HEK293 (cell line): ENCODE data around the gene CPT1A.

ENCODE experiments used
- CTCF ChIA-PET: fragments of 350-600 bp; formaldehyde crosslinking; extraction: SDS; loops from one replicate; lab custom pipeline; 2021; ENCODE audit warnings: antibody characterized with exemption; lab: Yijun Ruan, JAX
- POLR2A ChIA-PET: fragments of 300-600 bp; formaldehyde crosslinking; extraction: SDS; loops from one replicate; lab custom pipeline; 2020; ENCODE audit warnings: antibody characterized with exemption, inconsistent platforms; lab: Yijun Ruan, JAX
- H3K27ac ChIP-seq: fragments of 200-500 bp; sonication (Bioruptor generic); 2 replicates; pipeline ENCODE4 v1.5.1; 2014; ENCODE audit warnings: low read depth, low read length, control low read depth, inconsistent platforms; ENCODE audit errors: extremely low read depth
- H3K36me3 ChIP-seq, 2 experiments: fragments of 200-500 bp in 1 of 2; sonication (Bioruptor generic) in 1 of 2; 1 replicate in 1 of 2; 2 replicates in 1 of 2; pipeline ENCODE4 v1.5.1; 2014 to 2017; ENCODE audit warnings: inconsistent platforms in 2 of 2, low read length in 2 of 2; ENCODE audit not compliant: control insufficient read depth in 2 of 2, insufficient read depth in 1 of 2
- H3K4me1 ChIP-seq: fragments of 200-500 bp; sonication (Bioruptor generic); 2 replicates; pipeline ENCODE4 v1.5.1; 2014; ENCODE audit warnings: mild to moderate bottlenecking, low read length, inconsistent platforms; ENCODE audit not compliant: control insufficient read depth, insufficient read depth
- H3K4me3 ChIP-seq: 2 replicates; pipeline ENCODE4 v1.5.1; 2011; ENCODE audit warnings: low read depth, mild to moderate bottlenecking, control low read depth, low read length, moderate library complexity
- H3K9me3 ChIP-seq: fragments of 200-500 bp; sonication (Bioruptor generic); 2 replicates; pipeline ENCODE4 v1.5.1; 2014; ENCODE audit warnings: low read depth, low read length, inconsistent platforms; ENCODE audit not compliant: control insufficient read depth, insufficient read depth
- GLI2 ChIP-seq: fragments of 450-650 bp; formaldehyde crosslinking; IDR thresholded peaks from 2 replicates; pipeline ENCODE4; 2017; ENCODE audit warnings: missing biosample characterization, missing genetic modification characterization, low read depth, borderline replicate concordance
- HOXD13 ChIP-seq: sonication (generic); formaldehyde crosslinking; IDR thresholded peaks from 2 replicates; pipeline ENCODE4 v1.8.0; 2022; ENCODE audit warnings: missing genetic modification reagents, borderline replicate concordance
- PRDM1 ChIP-seq: fragments of 450-650 bp; formaldehyde crosslinking; IDR thresholded peaks from 2 replicates; pipeline ENCODE4; 2016; ENCODE audit warnings: missing biosample characterization, missing genetic modification characterization
- SALL2 ChIP-seq: fragments of 450-650 bp; formaldehyde crosslinking; IDR thresholded peaks from 2 replicates; pipeline ENCODE4 v1.5.0; 2017; ENCODE audit warnings: missing biosample characterization, mild to moderate bottlenecking, missing genetic modification characterization, borderline replicate concordance
- SCRT1 ChIP-seq: fragments of 450-650 bp; formaldehyde crosslinking; IDR thresholded peaks from 2 replicates; pipeline ENCODE4 v1.5.1; 2016; ENCODE audit warnings: missing biosample characterization, missing genetic modification characterization, borderline replicate concordance
- SCRT2 ChIP-seq: fragments of 450-650 bp; formaldehyde crosslinking; IDR thresholded peaks from 2 replicates; pipeline ENCODE4 v1.5.1; 2016; ENCODE audit warnings: missing biosample characterization, missing genetic modification characterization
- TSHZ1 ChIP-seq: fragments of 450-650 bp; formaldehyde crosslinking; IDR thresholded peaks from 2 replicates; pipeline ENCODE4 v1.5.1; 2016; ENCODE audit warnings: missing biosample characterization, missing genetic modification characterization, borderline replicate concordance
- ZBTB20 ChIP-seq: fragments of 450-650 bp; formaldehyde crosslinking; IDR thresholded peaks from 2 replicates; pipeline ENCODE4 v1.5.1; 2016; ENCODE audit warnings: missing biosample characterization, missing genetic modification characterization
- ZFHX2 ChIP-seq: fragments of 450-650 bp; formaldehyde crosslinking; conservative IDR thresholded peaks from 2 replicates; pipeline ENCODE4 v1.5.1; 2016; ENCODE audit warnings: missing biosample characterization, missing genetic modification characterization
- ZNF155 ChIP-seq: fragments of 450-650 bp; formaldehyde crosslinking; IDR thresholded peaks from 2 replicates; pipeline ENCODE4 v1.5.1; 2016; ENCODE audit warnings: missing biosample characterization, missing genetic modification characterization
- ZNF18 ChIP-seq: fragments of 450-650 bp; formaldehyde crosslinking; IDR thresholded peaks from 2 replicates; pipeline ENCODE4 v1.5.1; 2016; ENCODE audit warnings: missing biosample characterization, missing genetic modification characterization
- ZNF239 ChIP-seq: fragments of 450-650 bp; formaldehyde crosslinking; IDR thresholded peaks from 2 replicates; pipeline ENCODE4 v1.5.1; 2016; ENCODE audit warnings: missing biosample characterization, missing genetic modification characterization
- ZNF274 ChIP-seq, 2 experiments: fragments of 200-500 bp in 1 of 2; fragments of 450-650 bp in 1 of 2; sonication (Bioruptor generic) in 1 of 2; formaldehyde crosslinking in 1 of 2; IDR thresholded peaks; 2 replicates each; pipeline versions ENCODE4 v1.5.1 to v1.6.1; 2014 to 2016; ENCODE audit warnings: borderline replicate concordance in 1 of 2, inconsistent platforms in 1 of 2, low read length in 1 of 2, missing biosample characterization in 1 of 2, missing genetic modification characterization in 1 of 2
- ZNF37A ChIP-seq: fragments of 450-650 bp; IDR thresholded peaks from 2 replicates; pipeline ENCODE4 v1.5.1; 2018; ENCODE audit warnings: missing biosample characterization, missing genetic modification characterization
- ZNF416 ChIP-seq: fragments of 450-650 bp; formaldehyde crosslinking; IDR thresholded peaks from 2 replicates; pipeline ENCODE4 v1.5.1; 2016; ENCODE audit warnings: missing biosample characterization, missing genetic modification characterization
- ZNF548 ChIP-seq: fragments of 450-650 bp; formaldehyde crosslinking; IDR thresholded peaks from 2 replicates; pipeline ENCODE4 v1.5.1; 2016; ENCODE audit warnings: missing biosample characterization, missing genetic modification characterization
- ZNF561 ChIP-seq: fragments of 450-650 bp; IDR thresholded peaks from 2 replicates; pipeline ENCODE4 v1.5.1; 2018; ENCODE audit warnings: missing biosample characterization, missing genetic modification characterization, borderline replicate concordance
- TF ChIP-seq, protein P1 (sequence below): fragments of 450-650 bp; formaldehyde crosslinking; IDR thresholded peaks from 2 replicates; pipeline ENCODE4 v1.5.1; 2016; ENCODE audit warnings: missing biosample characterization, missing genetic modification characterization
- TF ChIP-seq, protein P2 (sequence below): fragments of 450-650 bp; formaldehyde crosslinking; IDR thresholded peaks from 2 replicates; pipeline ENCODE4 v1.5.1; 2016; ENCODE audit warnings: missing biosample characterization, missing genetic modification characterization

The CPT1A gene

DNA sequence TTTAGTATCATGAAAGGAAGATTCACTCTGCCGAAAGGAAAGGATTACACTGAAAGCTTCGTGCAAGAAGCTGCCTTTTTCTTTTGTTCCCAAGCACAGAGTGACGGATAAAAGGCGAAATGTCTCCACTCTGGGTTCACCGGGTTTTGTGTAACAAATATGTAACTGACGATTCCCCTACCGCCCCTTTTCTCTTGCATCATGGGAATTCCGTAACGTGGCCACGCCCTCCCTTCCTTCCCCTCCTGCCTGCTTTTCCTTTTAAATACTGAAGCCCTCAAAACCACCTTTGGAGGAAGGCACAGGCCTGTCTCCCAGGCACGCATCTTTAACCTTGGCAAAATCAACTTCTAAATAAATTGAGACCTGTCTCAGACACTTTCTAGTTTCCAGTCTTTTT, 74.0 kb downstream of the CPT1A start (continued):
- no peak for TF ChIP-seq TSHZ1 (tag by site-specific recombination)
- TF ChIP-seq ZNF416: no peak
- TF ChIP-seq SCRT2 (tag by site-specific recombination): no peak
- no peak for TF ChIP-seq ZNF548 (tag by site-specific recombination)

DNA sequence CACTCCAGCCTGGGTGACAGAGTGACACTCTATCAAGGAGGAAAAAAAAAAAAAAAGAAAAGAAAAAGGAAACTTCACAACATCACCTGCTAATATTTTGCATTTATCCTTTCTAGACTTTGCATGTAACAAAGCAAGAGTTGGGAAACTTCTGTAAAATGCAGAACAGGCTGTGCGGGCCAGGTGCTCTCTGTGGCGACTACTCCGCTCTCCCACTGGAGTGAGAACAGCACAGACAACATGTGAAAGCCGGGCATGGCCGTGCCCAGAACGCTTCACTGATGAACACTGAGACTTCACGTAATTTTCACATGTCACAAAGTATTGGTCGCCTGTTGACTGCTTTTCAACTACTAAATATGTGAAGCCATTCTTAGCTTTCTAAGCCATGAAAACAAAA, 74.9 kb downstream of the CPT1A start:
- H3K4me1 ChIP-seq: no peaks in the 10 kb centered on the region
- H3K36me3 ChIP-seq: peaks cover 0 to 31% of the 10 kb centered on the region in 2 experiments; a peak in 1 of 3 replicates
- no peak overlapping the region for H3K4me3 ChIP-seq
- no peak overlapping the region for H3K27ac ChIP-seq
- no peaks in the 10 kb centered on the region for H3K9me3 ChIP-seq
- ChIA-PET POLR2A (no interaction called here), CTCF (no interaction called here)
- TF ChIP-seq ZNF239 (tag by site-specific recombination) (no peak), ZNF18 (tag by site-specific recombination) (no peak), HOXD13 (no peak)
- TF ChIP-seq, protein P1, sequence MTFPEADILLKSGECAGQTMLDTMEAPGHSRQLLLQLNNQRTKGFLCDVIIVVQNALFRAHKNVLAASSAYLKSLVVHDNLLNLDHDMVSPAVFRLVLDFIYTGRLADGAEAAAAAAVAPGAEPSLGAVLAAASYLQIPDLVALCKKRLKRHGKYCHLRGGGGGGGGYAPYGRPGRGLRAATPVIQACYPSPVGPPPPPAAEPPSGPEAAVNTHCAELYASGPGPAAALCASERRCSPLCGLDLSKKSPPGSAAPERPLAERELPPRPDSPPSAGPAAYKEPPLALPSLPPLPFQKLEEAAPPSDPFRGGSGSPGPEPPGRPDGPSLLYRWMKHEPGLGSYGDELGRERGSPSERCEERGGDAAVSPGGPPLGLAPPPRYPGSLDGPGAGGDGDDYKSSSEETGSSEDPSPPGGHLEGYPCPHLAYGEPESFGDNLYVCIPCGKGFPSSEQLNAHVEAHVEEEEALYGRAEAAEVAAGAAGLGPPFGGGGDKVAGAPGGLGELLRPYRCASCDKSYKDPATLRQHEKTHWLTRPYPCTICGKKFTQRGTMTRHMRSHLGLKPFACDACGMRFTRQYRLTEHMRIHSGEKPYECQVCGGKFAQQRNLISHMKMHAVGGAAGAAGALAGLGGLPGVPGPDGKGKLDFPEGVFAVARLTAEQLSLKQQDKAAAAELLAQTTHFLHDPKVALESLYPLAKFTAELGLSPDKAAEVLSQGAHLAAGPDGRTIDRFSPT (tag by site-specific recombination): no peak

DNA sequence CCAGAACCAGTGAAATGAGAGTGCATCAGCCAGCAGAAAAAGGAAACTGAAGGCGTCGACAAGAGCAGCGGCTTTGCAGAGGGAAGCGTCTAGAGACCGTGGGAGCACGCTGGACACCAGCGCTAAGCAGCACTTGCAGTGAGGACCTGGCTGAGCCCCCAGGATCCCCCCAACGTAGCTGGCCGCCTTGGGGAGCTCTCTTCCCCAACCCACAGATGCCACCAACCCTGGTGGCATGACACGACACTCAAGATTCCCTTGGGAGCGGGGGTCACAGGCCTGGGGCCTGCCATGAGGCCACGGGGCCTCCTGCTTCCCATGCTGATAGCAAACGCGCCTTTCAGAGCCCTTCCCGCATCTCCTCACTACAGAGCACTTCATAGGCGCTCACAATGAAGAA, 77.0 kb downstream of the CPT1A start:
- no peak overlapping the region for H3K27ac ChIP-seq
- no peak overlapping the region for H3K4me3 ChIP-seq
- TF ChIP-seq SCRT1 (tag by site-specific recombination) (no peak), GLI2 (tag by site-specific recombination) (no peak), ZNF37A (no peak), SALL2 (tag by site-specific recombination) (no peak), ZNF155 (tag by site-specific recombination) (no peak), ZBTB20 (tag by site-specific recombination) (no peak), ZNF548 (tag by site-specific recombination) (no peak), ZNF274 (IDR thresholded peaks at IDR 0.05; ENCODE audit: low read length) (no peak), ZNF274 (tag by site-specific recombination; IDR thresholded peaks at IDR 0.05; ENCODE audit: borderline replicate concordance) (no peak), ZNF561 (tag by site-specific recombination) (no peak), ZFHX2 (tag by site-specific recombination) (no peak), PRDM1 (tag by site-specific recombination) (no peak)
- TF ChIP-seq, protein P2, sequence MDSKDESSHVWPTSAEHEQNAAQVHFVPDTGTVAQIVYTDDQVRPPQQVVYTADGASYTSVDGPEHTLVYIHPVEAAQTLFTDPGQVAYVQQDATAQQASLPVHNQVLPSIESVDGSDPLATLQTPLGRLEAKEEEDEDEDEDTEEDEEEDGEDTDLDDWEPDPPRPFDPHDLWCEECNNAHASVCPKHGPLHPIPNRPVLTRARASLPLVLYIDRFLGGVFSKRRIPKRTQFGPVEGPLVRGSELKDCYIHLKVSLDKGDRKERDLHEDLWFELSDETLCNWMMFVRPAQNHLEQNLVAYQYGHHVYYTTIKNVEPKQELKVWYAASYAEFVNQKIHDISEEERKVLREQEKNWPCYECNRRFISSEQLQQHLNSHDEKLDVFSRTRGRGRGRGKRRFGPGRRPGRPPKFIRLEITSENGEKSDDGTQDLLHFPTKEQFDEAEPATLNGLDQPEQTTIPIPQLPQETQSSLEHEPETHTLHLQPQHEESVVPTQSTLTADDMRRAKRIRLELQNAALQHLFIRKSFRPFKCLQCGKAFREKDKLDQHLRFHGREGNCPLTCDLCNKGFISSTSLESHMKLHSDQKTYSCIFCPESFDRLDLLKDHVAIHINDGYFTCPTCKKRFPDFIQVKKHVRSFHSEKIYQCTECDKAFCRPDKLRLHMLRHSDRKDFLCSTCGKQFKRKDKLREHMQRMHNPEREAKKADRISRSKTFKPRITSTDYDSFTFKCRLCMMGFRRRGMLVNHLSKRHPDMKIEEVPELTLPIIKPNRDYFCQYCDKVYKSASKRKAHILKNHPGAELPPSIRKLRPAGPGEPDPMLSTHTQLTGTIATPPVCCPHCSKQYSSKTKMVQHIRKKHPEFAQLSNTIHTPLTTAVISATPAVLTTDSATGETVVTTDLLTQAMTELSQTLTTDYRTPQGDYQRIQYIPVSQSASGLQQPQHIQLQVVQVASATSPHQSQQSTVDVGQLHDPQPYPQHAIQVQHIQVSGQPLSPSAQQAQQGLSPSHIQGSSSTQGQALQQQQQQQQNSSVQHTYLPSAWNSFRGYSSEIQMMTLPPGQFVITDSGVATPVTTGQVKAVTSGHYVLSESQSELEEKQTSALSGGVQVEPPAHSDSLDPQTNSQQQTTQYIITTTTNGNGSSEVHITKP (tag by site-specific recombination): no peak
- POLR2A ChIA-PET: no interaction called here
- H3K4me1 ChIP-seq: no peaks in the 10 kb centered on the region
- CTCF ChIA-PET: interaction anchor here (0.6 kb wide), 1 partner anchor 33 kb away, joined by 3 read pairs; no protein-coding TSS in a partner anchor
- H3K9me3 ChIP-seq: no peaks in the 10 kb centered on the region
- H3K36me3 ChIP-seq: peaks cover 0 to 28% of the 10 kb centered on the region in 2 experiments; a peak in 1 of 3 replicates
